Endodermal cell (in vitro differentiated cells): ENCODE measurements around the gene TGDS. TPM values are rescaled to one million over a fixed set of nuclear protein-coding genes. Genes with fewer than 3 reads are reported as not detected.

Experiments used
- DNase-seq: peaks from one replicate; pipeline ENCODE4 v3.0.0-alpha.2; 2017
- H3K27ac ChIP-seq: 2 replicates; pipeline ENCODE4 v1.5.1; 2013; ENCODE audit warnings: mild to moderate bottlenecking, low read depth, low read length, moderate library complexity
- H3K27me3 ChIP-seq: 2 replicates; pipeline ENCODE4 v1.6.1; 2013; ENCODE audit warnings: mild to moderate bottlenecking, low read length, moderate library complexity; ENCODE audit not compliant: insufficient read depth, control insufficient read depth, poor library complexity, severe bottlenecking
- H3K36me3 ChIP-seq: 2 replicates; pipeline ENCODE4 v1.7.0; 2013; ENCODE audit warnings: mild to moderate bottlenecking, low read length, moderate library complexity; ENCODE audit not compliant: control insufficient read depth, insufficient read depth
- H3K4me1 ChIP-seq: one replicate; pipeline ENCODE4 v1.7.0; 2013; ENCODE audit warnings: low read length; ENCODE audit not compliant: control insufficient read depth, insufficient read depth
- H3K4me3 ChIP-seq: 2 replicates; pipeline ENCODE4 v1.5.1; 2013; ENCODE audit warnings: mild to moderate bottlenecking, low read length, moderate library complexity
- H3K9ac ChIP-seq: 2 replicates; pipeline ENCODE4 v1.6.1; 2013; ENCODE audit warnings: mild to moderate bottlenecking, low read length, moderate library complexity; ENCODE audit not compliant: poor library complexity, severe bottlenecking; ENCODE audit errors: extremely low read depth
- H3K9me3 ChIP-seq: 2 replicates; pipeline ENCODE4 v1.6.1; 2013; ENCODE audit warnings: mild to moderate bottlenecking, low read length, moderate library complexity; ENCODE audit not compliant: control insufficient read depth
- H3K27ac Mint-ChIP-seq: 2 replicates; pipeline ENCODE4 v1.8.0; 2020; ENCODE audit warnings: mixed read lengths
- H3K27me3 Mint-ChIP-seq: 2 replicates; pipeline ENCODE4 v1.8.0; 2021; ENCODE audit warnings: mild to moderate bottlenecking, mixed read lengths; ENCODE audit not compliant: insufficient read depth
- H3K36me3 Mint-ChIP-seq: 2 replicates; pipeline ENCODE4 v1.8.0; 2020; ENCODE audit warnings: low read depth, mixed read lengths
- H3K4me1 Mint-ChIP-seq: 2 replicates; pipeline ENCODE4 v1.8.0; 2020; ENCODE audit warnings: mixed read lengths
- H3K4me3 Mint-ChIP-seq: 2 replicates; pipeline ENCODE4 v1.8.0; 2020; ENCODE audit warnings: mild to moderate bottlenecking, moderate library complexity, mixed read lengths
- H3K9me3 Mint-ChIP-seq: 2 replicates; pipeline ENCODE4 v1.8.0; 2020; ENCODE audit warnings: mild to moderate bottlenecking, mixed read lengths
- WGBS, 2 experiments: methylation state at CpG; one replicate each; pipeline versions ENCODE4 v1.1.5 to v1.1.7; 2013; ENCODE audit warnings: missing lambda C conversion rate in 2 of 2, mixed read lengths in 1 of 2; ENCODE audit not compliant: insufficient coverage in 1 of 2, insufficient read length in 1 of 2; 5-methylcytosine and 5-hydroxymethylcytosine counted together
- total RNA-seq, 2 donors: library from RNA; stranded (reverse); fragmentation: NEBNext Ultra II Directional in 1 of 2; extraction: Animal tissue kit (Norgen Biotek cat#: 25700) in 1 of 2; gene quantifications; 2 replicates in 1 of 2; 3 replicates in 1 of 2; pipeline ENCODE4 v1.2.1, GENCODE V29; 2021
- TF ChIP-seq, protein P1 (sequence below): fragments of 200-600 bp; sonication (generic); conservative IDR thresholded peaks from 2 replicates; pipeline ENCODE4 v1.5.0; 2021; ENCODE audit warnings: antibody characterized with exemption, mild to moderate bottlenecking

TGDS gene
- total RNA-seq, 2 donors from 2014 or later, result 11.3 to 14.1 TPM

DNA sequence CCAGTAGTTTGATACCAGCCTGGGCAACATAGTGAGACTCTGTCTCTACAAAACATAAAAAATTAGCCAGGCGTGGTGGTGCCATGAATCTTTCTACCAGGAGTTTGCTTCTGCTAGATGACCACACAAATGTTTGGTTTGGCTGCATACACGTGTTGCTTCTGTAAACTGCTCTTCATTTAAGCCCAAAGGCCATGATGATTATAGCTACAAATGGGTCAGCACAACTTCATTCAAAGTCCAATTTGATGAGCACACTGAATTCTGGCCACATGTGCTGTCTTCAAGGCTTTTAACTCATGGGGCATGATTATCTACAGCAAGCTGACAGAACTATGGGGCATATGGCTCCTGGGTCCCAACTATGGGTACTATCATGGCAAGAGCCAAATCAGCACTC is 70.2 kb downstream of the TGDS start:
- no peak for DNase-seq
- Histone ChIP-seq H3K27me3 (no peaks in the 10 kb centered on the region), H3K9me3 (no peaks in the 10 kb centered on the region), H3K36me3 (no peaks in the 10 kb centered on the region), H3K4me1 (no peaks in the 10 kb centered on the region), H3K9ac (no peak overlapping the region), H3K27ac (no peak overlapping the region), H3K4me3 (no peak overlapping the region)
- H3K27me3 Mint-ChIP-seq, result peaks cover 15% of the 10 kb centered on the region
- peaks cover 6% of the 10 kb centered on the region for H3K9me3 Mint-ChIP-seq
- H3K4me1 Mint-ChIP-seq, result no peaks in the 10 kb centered on the region
- H3K27ac Mint-ChIP-seq, result no peak overlapping the region
- 89% methylated on average over 2 of the region's 2 CpGs for WGBS, 2 experiments
- no peaks in the 10 kb centered on the region for H3K36me3 Mint-ChIP-seq
- TF ChIP-seq, protein P1, sequence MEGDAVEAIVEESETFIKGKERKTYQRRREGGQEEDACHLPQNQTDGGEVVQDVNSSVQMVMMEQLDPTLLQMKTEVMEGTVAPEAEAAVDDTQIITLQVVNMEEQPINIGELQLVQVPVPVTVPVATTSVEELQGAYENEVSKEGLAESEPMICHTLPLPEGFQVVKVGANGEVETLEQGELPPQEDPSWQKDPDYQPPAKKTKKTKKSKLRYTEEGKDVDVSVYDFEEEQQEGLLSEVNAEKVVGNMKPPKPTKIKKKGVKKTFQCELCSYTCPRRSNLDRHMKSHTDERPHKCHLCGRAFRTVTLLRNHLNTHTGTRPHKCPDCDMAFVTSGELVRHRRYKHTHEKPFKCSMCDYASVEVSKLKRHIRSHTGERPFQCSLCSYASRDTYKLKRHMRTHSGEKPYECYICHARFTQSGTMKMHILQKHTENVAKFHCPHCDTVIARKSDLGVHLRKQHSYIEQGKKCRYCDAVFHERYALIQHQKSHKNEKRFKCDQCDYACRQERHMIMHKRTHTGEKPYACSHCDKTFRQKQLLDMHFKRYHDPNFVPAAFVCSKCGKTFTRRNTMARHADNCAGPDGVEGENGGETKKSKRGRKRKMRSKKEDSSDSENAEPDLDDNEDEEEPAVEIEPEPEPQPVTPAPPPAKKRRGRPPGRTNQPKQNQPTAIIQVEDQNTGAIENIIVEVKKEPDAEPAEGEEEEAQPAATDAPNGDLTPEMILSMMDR, result no peak
- no peak overlapping the region for H3K4me3 Mint-ChIP-seq

- Mint-ChIP-seq H3K27me3 (peaks cover 7% of the 10 kb centered on the region), H3K4me3 (no peak overlapping the region), H3K36me3 (no peaks in the 10 kb centered on the region), H3K27ac (no peak overlapping the region), H3K9me3 (peaks cover 3% of the 10 kb centered on the region), H3K4me1 (no peaks in the 10 kb centered on the region)
- TF ChIP-seq, protein P1, result no peak
- Histone ChIP-seq H3K4me1 (no peaks in the 10 kb centered on the region), H3K4me3 (no peak overlapping the region), H3K9me3 (no peaks in the 10 kb centered on the region), H3K36me3 (no peaks in the 10 kb centered on the region), H3K27me3 (no peaks in the 10 kb centered on the region), H3K27ac (no peak overlapping the region), H3K9ac (no peak overlapping the region)
- no peak for DNase-seq
- WGBS, 2 experiments, result 76% methylated on average over 5 to 7 of the region's 7 CpGs
Measured at GRCh38 chr13:94524407-94524806, 71.5 kb downstream of the TGDS start.

Other genes starting within 250 kb of the TGDS start
- gene DCT, start 116.5 kb downstream of the TGDS start, total RNA-seq, result not detected
- 1 to 10 TPM; 6.6 to 6.9 TPM for gene GPR180, start 5.7 kb upstream of the TGDS start, total RNA-seq
- 10 to 100 TPM in 1 of 2 donors, 1 to 10 TPM in 1; 5.2 to 10.1 TPM for gene SOX21, start 116.4 kb upstream of the TGDS start, total RNA-seq